ENCODE results near the gene SIAH1.

SIAH1 gene

GRCh38 chr16:48395375-48395774, 10.2 kb upstream of the SIAH1 start:
- no peak overlapping the region for H3K9ac ChIP-seq
- no peaks in the 10 kb centered on the region for H3K27me3 ChIP-seq (ENCODE audit: insufficient read depth, low read depth)
- no peak overlapping the region for H3K4me3 ChIP-seq (IDR thresholded peaks at IDR 0.05; ENCODE audit: insufficient read depth, low read depth, low read length)
- H4K20me1 ChIP-seq (ENCODE audit: insufficient read depth) = no peaks in the 10 kb centered on the region
- no peak overlapping the region for H2AFZ ChIP-seq (ENCODE audit: low read depth)
- no peak for TF ChIP-seq CTCF (conservative IDR thresholded peaks at IDR 0.05; ENCODE audit: low read depth, low read length)
- no peaks in the 10 kb centered on the region for H3K36me3 ChIP-seq (ENCODE audit: insufficient read depth)
- H3K27ac ChIP-seq = no peak overlapping the region
- no peaks in the 10 kb centered on the region for H3K79me2 ChIP-seq (ENCODE audit: insufficient read depth, low read depth)
- no peaks in the 10 kb centered on the region for H3K4me1 ChIP-seq (ENCODE audit: low read depth, poor library complexity, severe bottlenecking)
- H3K4me2 ChIP-seq = no peak overlapping the region

DNA sequence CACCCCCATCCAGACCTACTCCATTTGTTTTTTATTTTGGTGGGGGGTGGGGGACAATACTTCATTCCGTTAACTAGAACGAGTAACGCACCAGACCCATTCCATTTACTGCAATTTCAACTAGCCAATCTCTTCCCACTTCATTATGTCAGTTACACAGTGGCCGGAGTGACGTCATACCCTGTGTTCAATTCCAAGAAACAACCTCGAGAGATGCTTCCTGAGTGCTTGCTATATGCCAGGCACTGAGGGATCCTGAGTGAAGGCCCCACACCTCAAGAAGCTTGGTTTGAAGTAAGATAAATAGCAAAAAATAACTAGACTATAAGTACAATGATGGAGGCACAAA, 9.1 kb upstream of the SIAH1 start:
- TF ChIP-seq CTCF (conservative IDR thresholded peaks at IDR 0.05; ENCODE audit: low read depth, low read length) = no peak
- H2AFZ ChIP-seq (ENCODE audit: low read depth) = no peak overlapping the region

GRCh38 chr16:48393485-48394354, 8.5 kb upstream of the SIAH1 start:
- no peak overlapping the region for H3K27ac ChIP-seq
- TF ChIP-seq CTCF (conservative IDR thresholded peaks at IDR 0.05; ENCODE audit: low read depth, low read length) = no peak
- no peak overlapping the region for H2AFZ ChIP-seq (ENCODE audit: low read depth)
- no peak overlapping the region for H3K4me2 ChIP-seq
- no peaks in the 10 kb centered on the region for H3K27me3 ChIP-seq (ENCODE audit: insufficient read depth, low read depth)
- no peaks in the 10 kb centered on the region for H4K20me1 ChIP-seq (ENCODE audit: insufficient read depth)
- no peaks in the 10 kb centered on the region for H3K36me3 ChIP-seq (ENCODE audit: insufficient read depth)
- no peaks in the 10 kb centered on the region for H3K4me1 ChIP-seq (ENCODE audit: low read depth, poor library complexity, severe bottlenecking)
- no peak overlapping the region for H3K9ac ChIP-seq
- H3K79me2 ChIP-seq (ENCODE audit: insufficient read depth, low read depth) = no peaks in the 10 kb centered on the region
- H3K4me3 ChIP-seq (IDR thresholded peaks at IDR 0.05; ENCODE audit: insufficient read depth, low read depth, low read length) = no peak overlapping the region

More for the DNA sequence above, 9.1 kb upstream of the SIAH1 start:
- H3K4me3 ChIP-seq (IDR thresholded peaks at IDR 0.05; ENCODE audit: insufficient read depth, low read depth, low read length) = no peak overlapping the region
- H3K36me3 ChIP-seq (ENCODE audit: insufficient read depth) = no peaks in the 10 kb centered on the region
- no peak overlapping the region for H3K9ac ChIP-seq
- H3K4me2 ChIP-seq = no peak overlapping the region
- no peaks in the 10 kb centered on the region for H3K79me2 ChIP-seq (ENCODE audit: insufficient read depth, low read depth)
- no peaks in the 10 kb centered on the region for H3K4me1 ChIP-seq (ENCODE audit: low read depth, poor library complexity, severe bottlenecking)
- H3K27me3 ChIP-seq (ENCODE audit: insufficient read depth, low read depth) = no peaks in the 10 kb centered on the region
- H4K20me1 ChIP-seq (ENCODE audit: insufficient read depth) = no peaks in the 10 kb centered on the region
- H3K27ac ChIP-seq = no peak overlapping the region

GRCh38 chr16:48392407-48392806, 7.2 kb upstream of the SIAH1 start:
- H3K4me1 ChIP-seq (ENCODE audit: low read depth, poor library complexity, severe bottlenecking) = no peaks in the 10 kb centered on the region
- no peak overlapping the region for H3K4me3 ChIP-seq (IDR thresholded peaks at IDR 0.05; ENCODE audit: insufficient read depth, low read depth, low read length)
- H3K27ac ChIP-seq = no peak overlapping the region
- no peaks in the 10 kb centered on the region for H3K36me3 ChIP-seq (ENCODE audit: insufficient read depth)
- H4K20me1 ChIP-seq (ENCODE audit: insufficient read depth) = no peaks in the 10 kb centered on the region
- no peak overlapping the region for H3K9ac ChIP-seq
- H3K4me2 ChIP-seq = no peak overlapping the region
- no peaks in the 10 kb centered on the region for H3K79me2 ChIP-seq (ENCODE audit: insufficient read depth, low read depth)
- no peak overlapping the region for H2AFZ ChIP-seq (ENCODE audit: low read depth)
- TF ChIP-seq CTCF (conservative IDR thresholded peaks at IDR 0.05; ENCODE audit: low read depth, low read length) = no peak
- no peaks in the 10 kb centered on the region for H3K27me3 ChIP-seq (ENCODE audit: insufficient read depth, low read depth)
